H9 (cell line): Measurements from ENCODE around the gene ROPN1L. TPM values are rescaled to one million over a fixed set of nuclear protein-coding genes. Genes with fewer than 3 reads are reported as not detected.

Source experiments
- DNase-seq: peaks from one replicate; pipeline ENCODE4 v3.0.0-alpha.2; 2017
- H2AFZ ChIP-seq: one replicate; pipeline ENCODE4 v1.6.1; 2013; ENCODE audit warnings: mild to moderate bottlenecking, low read length, control low read depth, moderate library complexity
- H2AK5ac ChIP-seq: 2 replicates; pipeline ENCODE4 v1.6.1; 2013; ENCODE audit warnings: low read length, control low read depth, mixed read lengths; ENCODE audit not compliant: insufficient read length
- H2BK120ac ChIP-seq: one replicate; pipeline ENCODE4 v1.6.1; 2013; ENCODE audit warnings: low read depth, mild to moderate bottlenecking, low read length, control low read depth, inconsistent platforms; ENCODE audit not compliant: poor library complexity, severe bottlenecking
- H2BK12ac ChIP-seq: 2 replicates; pipeline ENCODE4 v1.6.1; 2013; ENCODE audit warnings: low read length, control low read depth, mixed read lengths, low read depth; ENCODE audit not compliant: insufficient read length
- H2BK15ac ChIP-seq: 2 replicates; pipeline ENCODE4 v1.6.1; 2013; ENCODE audit warnings: low read depth, low read length, control low read depth
- H2BK20ac ChIP-seq: one replicate; pipeline ENCODE4 v1.6.1; 2013; ENCODE audit warnings: low read depth, mild to moderate bottlenecking, low read length, control low read depth, inconsistent platforms; ENCODE audit not compliant: poor library complexity, severe bottlenecking
- H2BK5ac ChIP-seq: 2 replicates; pipeline ENCODE4 v1.6.1; 2013; ENCODE audit warnings: low read length, control low read depth, mixed read lengths; ENCODE audit not compliant: insufficient read length
- H3K14ac ChIP-seq: 2 replicates; pipeline ENCODE4 v1.6.1; 2013; ENCODE audit warnings: low read length, control low read depth; ENCODE audit not compliant: insufficient read depth
- H3K18ac ChIP-seq: 2 replicates; pipeline ENCODE4 v1.6.1; 2013; ENCODE audit warnings: low read depth, mild to moderate bottlenecking, mixed read lengths, low read length, control low read depth; ENCODE audit not compliant: insufficient read length
- H3K23ac ChIP-seq: 2 replicates; pipeline ENCODE4 v1.6.1; 2013; ENCODE audit warnings: low read length, control low read depth, mixed read lengths, low read depth; ENCODE audit not compliant: insufficient read length
- H3K23me2 ChIP-seq: 2 replicates; pipeline ENCODE4 v1.6.1; 2013; ENCODE audit warnings: low read depth, mild to moderate bottlenecking, mixed read lengths, low read length, control low read depth; ENCODE audit not compliant: insufficient read length, poor library complexity, severe bottlenecking
- H3K27ac ChIP-seq: 2 replicates; pipeline ENCODE4 v1.5.1; 2013; ENCODE audit warnings: low read length, control low read depth, mixed read lengths, low read depth; ENCODE audit not compliant: insufficient read length
- H3K27me3 ChIP-seq: 2 replicates; pipeline ENCODE4 v1.6.1; 2013; ENCODE audit warnings: low read length, control low read depth, inconsistent platforms; ENCODE audit not compliant: insufficient read depth
- H3K4ac ChIP-seq: 2 replicates; pipeline ENCODE4 v1.6.1; 2013; ENCODE audit warnings: low read depth, mild to moderate bottlenecking, control low read depth, inconsistent platforms, low read length, moderate library complexity
- H3K4me1 ChIP-seq: 2 replicates; pipeline ENCODE4 v1.6.1; 2013; ENCODE audit warnings: low read length, control low read depth, inconsistent platforms; ENCODE audit not compliant: insufficient read depth
- H3K4me2 ChIP-seq: 2 replicates; pipeline ENCODE4 v1.6.1; 2013; ENCODE audit warnings: low read length, control low read depth, mixed read lengths; ENCODE audit not compliant: insufficient read length, insufficient read depth
- H3K56ac ChIP-seq: 2 replicates; pipeline ENCODE4 v1.6.1; 2013; ENCODE audit warnings: low read depth, mild to moderate bottlenecking, mixed read lengths, low read length, control low read depth; ENCODE audit not compliant: insufficient read length
- H3K79me1 ChIP-seq: 2 replicates; pipeline ENCODE4 v1.6.1; 2013; ENCODE audit warnings: low read depth, mild to moderate bottlenecking, moderate library complexity, low read length, control low read depth, inconsistent platforms; ENCODE audit not compliant: insufficient read depth, poor library complexity, severe bottlenecking
- H3K79me2 ChIP-seq: 2 replicates; pipeline ENCODE4 v1.6.1; 2013; ENCODE audit warnings: low read length, control low read depth, inconsistent platforms; ENCODE audit not compliant: insufficient read depth
- H3K9ac ChIP-seq: 2 replicates; pipeline ENCODE4 v1.6.1; 2013; ENCODE audit warnings: low read length, control low read depth, mixed read lengths; ENCODE audit not compliant: insufficient read length; ENCODE audit errors: extremely low read depth
- H3K9me3 ChIP-seq: one replicate; pipeline ENCODE4 v1.6.1; 2013; ENCODE audit warnings: low read depth, low read length, inconsistent platforms; ENCODE audit not compliant: control insufficient read depth
- H3T11ph ChIP-seq: one replicate; pipeline ENCODE4 v1.6.1; 2013; ENCODE audit warnings: mild to moderate bottlenecking, low read length, control low read depth, inconsistent platforms
- H4K20me1 ChIP-seq: one replicate; pipeline ENCODE4 v1.6.1; 2013; ENCODE audit not compliant: control insufficient read depth, insufficient read length, insufficient read depth
- H4K5ac ChIP-seq: 2 replicates; pipeline ENCODE4 v1.6.1; 2013; ENCODE audit warnings: low read depth, mild to moderate bottlenecking, mixed read lengths, low read length, control low read depth; ENCODE audit not compliant: insufficient read length
- H4K8ac ChIP-seq: replicated peaks from 2 replicates; pipeline ENCODE4 v1.6.1; 2013; ENCODE audit warnings: low read length, control low read depth, mixed read lengths, low read depth; ENCODE audit not compliant: insufficient read length
- H4K91ac ChIP-seq: 2 replicates; pipeline ENCODE4 v1.6.1; 2013; ENCODE audit warnings: low read depth, mild to moderate bottlenecking, moderate library complexity, mixed read lengths, low read length, control low read depth; ENCODE audit not compliant: insufficient read length
- H3K27ac Mint-ChIP-seq, 3 experiments: 2 replicates in 2 of 3; 3 replicates in 1 of 3; pipeline ENCODE4 v1.8.0; 2020 to 2021; ENCODE audit warnings: mixed read lengths in 3 of 3, mild to moderate bottlenecking in 1 of 3, moderate library complexity in 1 of 3
- H3K27me3 Mint-ChIP-seq: 2 replicates; pipeline ENCODE4 v1.8.0; 2021; ENCODE audit warnings: low read depth, mild to moderate bottlenecking, moderate library complexity, mixed read lengths
- H3K36me3 Mint-ChIP-seq, 3 experiments: 2 replicates in 2 of 3; 3 replicates in 1 of 3; pipeline ENCODE4 v1.8.0; 2020 to 2021; ENCODE audit warnings: low read depth in 3 of 3, mixed read lengths in 3 of 3; ENCODE audit not compliant: insufficient read depth in 1 of 3
- H3K4me1 Mint-ChIP-seq, 2 experiments: 2 replicates each; pipeline ENCODE4 v1.8.0; 2020; ENCODE audit warnings: mixed read lengths in 2 of 2
- H3K4me3 Mint-ChIP-seq, 2 experiments: 2 replicates in 1 of 2; 3 replicates in 1 of 2; pipeline ENCODE4 v1.8.0; 2020 to 2021; ENCODE audit warnings: mild to moderate bottlenecking in 2 of 2, mixed read lengths in 2 of 2, moderate library complexity in 1 of 2
- H3K9me3 Mint-ChIP-seq, 2 experiments: 2 replicates in 1 of 2; 3 replicates in 1 of 2; pipeline ENCODE4 v1.8.0; 2020; ENCODE audit warnings: mild to moderate bottlenecking in 2 of 2, mixed read lengths in 2 of 2, moderate library complexity in 1 of 2
- CTCF ChIP-seq: fragments of 200-600 bp; sonication (generic); conservative IDR thresholded peaks from 3 replicates; pipeline ENCODE4 v1.8.0; 2021; ENCODE audit warnings: antibody characterized with exemption, mild to moderate bottlenecking
- total RNA-seq: library from RNA; stranded (reverse); gene quantifications from 2 replicates; pipeline ENCODE4 v1.2.1, GENCODE V29; 2021

ROPN1L gene
- total RNA-seq, 1 experiment from 2014 or later = 0.37 TPM

GRCh38 chr5:10420932-10421331, 20.7 kb upstream of the ROPN1L start:
- H3K4me1 ChIP-seq = no peaks in the 10 kb centered on the region
- no peak overlapping the region for H2BK12ac ChIP-seq
- H2BK20ac ChIP-seq = no peak overlapping the region
- H3K9me3 Mint-ChIP-seq = no peaks in the 10 kb centered on the region
- no peak for TF ChIP-seq CTCF
- H3K18ac ChIP-seq = no peak overlapping the region
- H3K9me3 ChIP-seq = no peaks in the 10 kb centered on the region
- H3K56ac ChIP-seq = no peak overlapping the region
- no peak overlapping the region for H3K4me3 Mint-ChIP-seq
- H3K27ac ChIP-seq = no peak overlapping the region
- H2BK15ac ChIP-seq = no peak overlapping the region
- H4K5ac ChIP-seq = no peak overlapping the region
- no peak for DNase-seq
- peaks cover 14 to 66% (median 64%) of the 10 kb centered on the region in 3 experiments; a peak in 6 of 7 replicates for H3K36me3 Mint-ChIP-seq
- no peaks in the 10 kb centered on the region for H3K27me3 ChIP-seq
- H3K4ac ChIP-seq = no peak overlapping the region
- no peak overlapping the region for H2BK5ac ChIP-seq
- no peaks in the 10 kb centered on the region for H3K27me3 Mint-ChIP-seq
- H4K20me1 ChIP-seq = no peaks in the 10 kb centered on the region
- no peak overlapping the region for H4K8ac ChIP-seq
- no peak overlapping the region for H3K4me2 ChIP-seq
- no peak overlapping the region for H3K23ac ChIP-seq
- no peaks in the 10 kb centered on the region for H3K79me2 ChIP-seq
- H2AFZ ChIP-seq = no peak overlapping the region
- H2BK120ac ChIP-seq = no peak overlapping the region
- H3K23me2 ChIP-seq = no peaks in the 10 kb centered on the region
- no peak overlapping the region for H3K14ac ChIP-seq
- H3K4me1 Mint-ChIP-seq = peaks cover 12 to 13% of the 10 kb centered on the region in 2 experiments
- no peak overlapping the region for H4K91ac ChIP-seq
- H3K27ac Mint-ChIP-seq = peak overlapping the region in 1 of 3 experiments; percentile 49; a peak in 1 of 7 replicates
- H3K79me1 ChIP-seq = no peaks in the 10 kb centered on the region
- H3T11ph ChIP-seq = no peak overlapping the region
- H2AK5ac ChIP-seq = no peak overlapping the region
- no peak overlapping the region for H3K9ac ChIP-seq
